Measurements from ENCODE around the gene TIAM1. TPM values are rescaled to one million over a fixed set of nuclear protein-coding genes. Genes with fewer than 3 reads are reported as not detected.

TIAM1 gene
- total RNA-seq, 1 experiment from 2014 or later = 22.5 TPM

- intact Hi-C loops (cut with micrococcal nuclease; ENCODE audit: unreplicated experiment) = loop anchor here (2.0 to 10.0 kb wide), 4 partner anchors 61 to 214 kb away; no protein-coding TSS in a partner anchor
- no peak for TF ChIP-seq EZH2 (IDR thresholded peaks at IDR 0.05; ENCODE audit: low read depth)
- TF ChIP-seq, protein P1, sequence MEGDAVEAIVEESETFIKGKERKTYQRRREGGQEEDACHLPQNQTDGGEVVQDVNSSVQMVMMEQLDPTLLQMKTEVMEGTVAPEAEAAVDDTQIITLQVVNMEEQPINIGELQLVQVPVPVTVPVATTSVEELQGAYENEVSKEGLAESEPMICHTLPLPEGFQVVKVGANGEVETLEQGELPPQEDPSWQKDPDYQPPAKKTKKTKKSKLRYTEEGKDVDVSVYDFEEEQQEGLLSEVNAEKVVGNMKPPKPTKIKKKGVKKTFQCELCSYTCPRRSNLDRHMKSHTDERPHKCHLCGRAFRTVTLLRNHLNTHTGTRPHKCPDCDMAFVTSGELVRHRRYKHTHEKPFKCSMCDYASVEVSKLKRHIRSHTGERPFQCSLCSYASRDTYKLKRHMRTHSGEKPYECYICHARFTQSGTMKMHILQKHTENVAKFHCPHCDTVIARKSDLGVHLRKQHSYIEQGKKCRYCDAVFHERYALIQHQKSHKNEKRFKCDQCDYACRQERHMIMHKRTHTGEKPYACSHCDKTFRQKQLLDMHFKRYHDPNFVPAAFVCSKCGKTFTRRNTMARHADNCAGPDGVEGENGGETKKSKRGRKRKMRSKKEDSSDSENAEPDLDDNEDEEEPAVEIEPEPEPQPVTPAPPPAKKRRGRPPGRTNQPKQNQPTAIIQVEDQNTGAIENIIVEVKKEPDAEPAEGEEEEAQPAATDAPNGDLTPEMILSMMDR (conservative IDR thresholded peaks at IDR 0.05) = no peak
- peak in 1 of 2 experiments; percentile 43 for DNase-seq
Measured at GRCh38 chr21:31343030-31343510, 991 bp downstream of the TIAM1 start.

DNA sequence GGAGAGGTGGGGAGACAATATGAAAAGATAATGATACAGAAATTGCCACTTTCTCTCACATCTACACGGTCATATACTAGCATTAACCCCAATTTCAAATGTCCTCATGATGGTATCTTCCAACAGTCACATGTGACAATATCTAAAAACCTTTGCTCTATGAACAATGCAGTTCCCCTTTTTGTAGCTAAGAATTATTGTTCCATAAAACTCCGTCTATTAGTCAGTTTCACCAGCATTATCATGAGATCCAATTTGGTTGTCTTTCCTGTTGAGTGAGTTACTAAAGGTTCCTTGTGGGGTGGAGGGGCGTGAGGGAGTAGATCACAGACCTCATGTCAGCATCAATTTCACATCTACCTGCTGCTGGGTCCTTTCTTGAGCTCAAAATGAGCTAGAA, 1.7 kb downstream of the TIAM1 start:
- peak in 1 of 2 experiments; percentile 60 for DNase-seq
- Histone ChIP-seq H3F3A (ENCODE audit: insufficient read depth, low read depth) (peaks cover 8% of the 10 kb centered on the region), H3K4me2 (peak overlapping the region; percentile 95), H3K9me2 (ENCODE audit: insufficient read depth) (no peaks in the 10 kb centered on the region), H3K4me3 (peak overlapping the region; percentile 81; the same call in 1 of the 2 replicates), H3K27ac (peak overlapping the region; percentile 89), H3K9me3 (ENCODE audit: insufficient read depth, low read depth) (no peaks in the 10 kb centered on the region), H2AFZ (no peak overlapping the region), H3K79me2 (ENCODE audit: low read depth) (peaks cover 47% of the 10 kb centered on the region), H3K4me1 (replicated peaks; ENCODE audit: insufficient read depth) (peaks cover 25% of the 10 kb centered on the region), H3K27me3 (ENCODE audit: insufficient read depth, low read depth) (no peaks in the 10 kb centered on the region), H3K36me3 (ENCODE audit: low read depth) (no peaks in the 10 kb centered on the region), H4K20me1 (ENCODE audit: insufficient read depth) (no peaks in the 10 kb centered on the region)
- CTCF ChIA-PET = no interaction called here
- POLR2A ChIA-PET (ENCODE audit: unreplicated experiment) = no interaction called here
- BruUV-seq (replicated peaks) = no TSS peak
- TF ChIP-seq, protein P1 (conservative IDR thresholded peaks at IDR 0.05) = no peak
- no peak for TF ChIP-seq EZH2 (IDR thresholded peaks at IDR 0.05; ENCODE audit: low read depth)
- intact Hi-C loops (cut with micrococcal nuclease; ENCODE audit: unreplicated experiment) = loop anchor here (2.0 to 10.0 kb wide), 4 partner anchors 60 to 215 kb away; no protein-coding TSS in a partner anchor

More at GRCh38 chr21:31343030-31343510, 991 bp downstream of the TIAM1 start:
- Histone ChIP-seq H3K9me3 (ENCODE audit: insufficient read depth, low read depth) (no peaks in the 10 kb centered on the region), H3K9me2 (ENCODE audit: insufficient read depth) (no peaks in the 10 kb centered on the region), H3K36me3 (ENCODE audit: low read depth) (no peaks in the 10 kb centered on the region), H3K4me3 (peak overlapping the region; percentile 81), H3K27me3 (ENCODE audit: insufficient read depth, low read depth) (no peaks in the 10 kb centered on the region), H2AFZ (peak overlapping the region; percentile 85; the same call in 1 of the 2 replicates), H3K79me2 (ENCODE audit: low read depth) (peaks cover 47% of the 10 kb centered on the region), H3F3A (ENCODE audit: insufficient read depth, low read depth) (peaks cover 8% of the 10 kb centered on the region), H3K27ac (peak overlapping the region; percentile 89), H3K4me2 (peak overlapping the region; percentile 95), H3K4me1 (replicated peaks; ENCODE audit: insufficient read depth) (peaks cover 29% of the 10 kb centered on the region), H4K20me1 (ENCODE audit: insufficient read depth) (no peaks in the 10 kb centered on the region)
- CTCF ChIA-PET = no interaction called here
- POLR2A ChIA-PET (ENCODE audit: unreplicated experiment) = no interaction called here
- BruUV-seq (replicated peaks) = no TSS peak

GRCh38 chr21:31340942-31341487, 3.0 kb downstream of the TIAM1 start:
- TF ChIP-seq EZH2 (IDR thresholded peaks at IDR 0.05; ENCODE audit: low read depth) = no peak
- TF ChIP-seq, protein P1 (conservative IDR thresholded peaks at IDR 0.05) = no peak
- no peak overlapping the region for H3K27ac ChIP-seq
- no peaks in the 10 kb centered on the region for H3K9me3 ChIP-seq (ENCODE audit: insufficient read depth, low read depth)
- BruUV-seq (replicated peaks) = no TSS peak
- H3K27me3 ChIP-seq (ENCODE audit: insufficient read depth, low read depth) = no peaks in the 10 kb centered on the region
- no peak overlapping the region for H2AFZ ChIP-seq
- no peaks in the 10 kb centered on the region for H3K9me2 ChIP-seq (ENCODE audit: insufficient read depth)
- no peaks in the 10 kb centered on the region for H4K20me1 ChIP-seq (ENCODE audit: insufficient read depth)
- H3K79me2 ChIP-seq (ENCODE audit: low read depth) = peaks cover 50% of the 10 kb centered on the region
- no peaks in the 10 kb centered on the region for H3K36me3 ChIP-seq (ENCODE audit: low read depth)
- intact Hi-C loops (cut with micrococcal nuclease; ENCODE audit: unreplicated experiment) = loop anchor here (5.0 to 10.0 kb wide), 3 partner anchors 59 to 216 kb away; no protein-coding TSS in a partner anchor
- CTCF ChIA-PET = no interaction called here
- no peak for DNase-seq
- H3K4me1 ChIP-seq (replicated peaks; ENCODE audit: insufficient read depth) = peaks cover 34% of the 10 kb centered on the region
- H3K4me3 ChIP-seq = no peak overlapping the region; the same call in 1 of the 2 replicates
- POLR2A ChIA-PET (ENCODE audit: unreplicated experiment) = no interaction called here
- peaks cover 8% of the 10 kb centered on the region for H3F3A ChIP-seq (ENCODE audit: insufficient read depth, low read depth)
- H3K4me2 ChIP-seq = peak overlapping the region; percentile 95; the same call in 1 of the 2 replicates

All from PC-9 (cell line).